Fibroblast of lung (primary cell): ENCODE measurements around the gene SMOC2. TPM values are rescaled to one million over a fixed set of nuclear protein-coding genes. Genes with fewer than 3 reads are reported as not detected.

Source experiments
- DNase-seq, 2 donors: peaks; one replicate each; pipeline versions ENCODE4 v3.0.0 to v3.0.0-alpha.2; 2010; ENCODE audit warnings: low read depth in 2 of 2
- H2AFZ ChIP-seq: 2 replicates; pipeline ENCODE4 v1.5.1; 2012; ENCODE audit warnings: low read length, control low read depth, inconsistent platforms
- H3K27ac ChIP-seq: 2 replicates; pipeline ENCODE4 v1.5.1; 2011; ENCODE audit warnings: low read length, control low read depth; ENCODE audit not compliant: insufficient read depth
- H3K27me3 ChIP-seq: 2 replicates; pipeline ENCODE4 v1.5.1; 2011; ENCODE audit warnings: mild to moderate bottlenecking, low read length; ENCODE audit not compliant: control insufficient read depth, insufficient read depth
- H3K36me3 ChIP-seq: 2 replicates; pipeline ENCODE4 v1.5.1; 2011; ENCODE audit warnings: low read length; ENCODE audit not compliant: control insufficient read depth, insufficient read depth
- H3K4me1 ChIP-seq: 2 replicates; pipeline ENCODE4 v1.5.1; 2011; ENCODE audit warnings: low read length; ENCODE audit not compliant: control insufficient read depth, insufficient read depth; ENCODE audit errors: extremely low read depth
- H3K4me2 ChIP-seq: 2 replicates; pipeline ENCODE4 v1.5.1; 2011; ENCODE audit warnings: low read length, control low read depth; ENCODE audit not compliant: insufficient read depth; ENCODE audit errors: extremely low read depth
- H3K4me3 ChIP-seq, 4 experiments: fragments of 200-600 bp in 1 of 4; sonication (generic) in 1 of 4; replicated peaks in 1 of 4; 2 replicates each; pipeline ENCODE4 v1.5.1; 2011 to 2016; ENCODE audit warnings: low read length in 4 of 4, low read depth in 3 of 4, mild to moderate bottlenecking in 3 of 4, control low read depth in 2 of 4, inconsistent platforms in 1 of 4, mixed read lengths in 1 of 4; ENCODE audit not compliant: insufficient read depth in 1 of 4; ENCODE audit errors: control extremely low read depth in 1 of 4
- H3K79me2 ChIP-seq: 2 replicates; pipeline ENCODE4 v1.5.1; 2012; ENCODE audit warnings: mild to moderate bottlenecking, low read length, inconsistent platforms; ENCODE audit not compliant: control insufficient read depth, insufficient read depth
- H3K9ac ChIP-seq: 2 replicates; pipeline ENCODE4 v1.5.1; 2011; ENCODE audit warnings: mild to moderate bottlenecking, low read length, control low read depth; ENCODE audit not compliant: insufficient read depth
- H3K9me3 ChIP-seq: 2 replicates; pipeline ENCODE4 v1.5.1; 2012; ENCODE audit warnings: low read depth, low read length; ENCODE audit not compliant: control insufficient read depth, insufficient read depth
- H4K20me1 ChIP-seq: 2 replicates; pipeline ENCODE4 v1.5.1; 2011; ENCODE audit warnings: low read length; ENCODE audit not compliant: control insufficient read depth, insufficient read depth; ENCODE audit errors: extremely low read depth
- EZH2 ChIP-seq: IDR thresholded peaks from 2 replicates; pipeline ENCODE4 v1.5.1; 2012; ENCODE audit warnings: low read length, control low read depth, mild to moderate bottlenecking; ENCODE audit errors: missing control alignments
- polyA plus RNA-seq, 2 donors: library from polyadenylated mRNA; depleted of rRNA in 1 of 2; stranded (reverse) in 1 of 2; unstranded in 1 of 2; fragments of >200 nt; gene quantifications; 2 replicates each; pipeline ENCODE4 v1.2.1, GENCODE V29; 2011 to 2012; ENCODE audit warnings: missing spikeins in 1 of 2
- total RNA-seq: library from RNA; depleted of rRNA; stranded (reverse); fragments of >200 nt; gene quantifications from 2 replicates; pipeline ENCODE4 v1.2.1, GENCODE V29; 2014
- TF ChIP-seq, protein P1 (sequence below), 2 donors: IDR thresholded peaks in 1 of 2; conservative IDR thresholded peaks in 1 of 2; 1 replicate in 1 of 2; 2 replicates in 1 of 2; pipeline ENCODE4 v1.5.1; 2011 to 2012; ENCODE audit warnings: low read length in 2 of 2, control low read depth in 1 of 2, inconsistent platforms in 1 of 2, low read depth in 1 of 2, mild to moderate bottlenecking in 1 of 2

SMOC2 gene
- total and polyA plus RNA-seq, 2 donors (not counting 1 experiment from before 2014, with no cell fraction given), result not detected

DNA sequence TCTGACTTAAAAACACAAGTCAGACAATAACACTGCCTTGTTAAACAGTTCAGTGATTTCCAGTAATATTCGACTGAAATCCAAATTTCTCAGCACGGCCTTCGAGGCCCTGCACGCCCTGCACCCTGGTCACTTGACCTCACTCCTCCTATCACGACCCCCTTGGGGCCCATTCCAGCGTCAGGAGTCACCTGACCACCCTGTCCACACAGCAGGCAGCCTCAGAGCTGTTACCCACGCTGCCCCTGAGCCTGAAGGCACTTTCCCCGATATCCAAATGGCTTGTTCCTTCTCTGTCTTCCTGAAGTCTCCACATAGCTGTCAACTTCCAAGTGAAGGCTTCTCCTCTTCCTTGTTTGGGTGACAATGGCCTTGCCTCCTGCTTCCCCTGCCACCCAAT lies 33.1 kb upstream of the SMOC2 start:
- no peak overlapping the region for H3K27ac ChIP-seq
- no peak overlapping the region for H2AFZ ChIP-seq
- no peak for DNase-seq
- no peaks in the 10 kb centered on the region for H3K36me3 ChIP-seq
- H4K20me1 ChIP-seq, result no peaks in the 10 kb centered on the region
- TF ChIP-seq, protein P1, sequence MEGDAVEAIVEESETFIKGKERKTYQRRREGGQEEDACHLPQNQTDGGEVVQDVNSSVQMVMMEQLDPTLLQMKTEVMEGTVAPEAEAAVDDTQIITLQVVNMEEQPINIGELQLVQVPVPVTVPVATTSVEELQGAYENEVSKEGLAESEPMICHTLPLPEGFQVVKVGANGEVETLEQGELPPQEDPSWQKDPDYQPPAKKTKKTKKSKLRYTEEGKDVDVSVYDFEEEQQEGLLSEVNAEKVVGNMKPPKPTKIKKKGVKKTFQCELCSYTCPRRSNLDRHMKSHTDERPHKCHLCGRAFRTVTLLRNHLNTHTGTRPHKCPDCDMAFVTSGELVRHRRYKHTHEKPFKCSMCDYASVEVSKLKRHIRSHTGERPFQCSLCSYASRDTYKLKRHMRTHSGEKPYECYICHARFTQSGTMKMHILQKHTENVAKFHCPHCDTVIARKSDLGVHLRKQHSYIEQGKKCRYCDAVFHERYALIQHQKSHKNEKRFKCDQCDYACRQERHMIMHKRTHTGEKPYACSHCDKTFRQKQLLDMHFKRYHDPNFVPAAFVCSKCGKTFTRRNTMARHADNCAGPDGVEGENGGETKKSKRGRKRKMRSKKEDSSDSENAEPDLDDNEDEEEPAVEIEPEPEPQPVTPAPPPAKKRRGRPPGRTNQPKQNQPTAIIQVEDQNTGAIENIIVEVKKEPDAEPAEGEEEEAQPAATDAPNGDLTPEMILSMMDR (conservative IDR thresholded peaks at IDR 0.05 in 1 of 2, IDR thresholded peaks at IDR 0.05 in 1 of 2; ENCODE audit: low read depth in 1 of 2, low read length in 2 of 2), result no peak
- no peak for TF ChIP-seq EZH2
- no peak overlapping the region for H3K4me2 ChIP-seq
- no peaks in the 10 kb centered on the region for H3K9me3 ChIP-seq
- H3K27me3 ChIP-seq, result no peaks in the 10 kb centered on the region
- no peaks in the 10 kb centered on the region for H3K4me1 ChIP-seq
- H3K79me2 ChIP-seq, result no peaks in the 10 kb centered on the region
- no peak overlapping the region for H3K4me3 ChIP-seq
- H3K9ac ChIP-seq, result no peak overlapping the region

DNA sequence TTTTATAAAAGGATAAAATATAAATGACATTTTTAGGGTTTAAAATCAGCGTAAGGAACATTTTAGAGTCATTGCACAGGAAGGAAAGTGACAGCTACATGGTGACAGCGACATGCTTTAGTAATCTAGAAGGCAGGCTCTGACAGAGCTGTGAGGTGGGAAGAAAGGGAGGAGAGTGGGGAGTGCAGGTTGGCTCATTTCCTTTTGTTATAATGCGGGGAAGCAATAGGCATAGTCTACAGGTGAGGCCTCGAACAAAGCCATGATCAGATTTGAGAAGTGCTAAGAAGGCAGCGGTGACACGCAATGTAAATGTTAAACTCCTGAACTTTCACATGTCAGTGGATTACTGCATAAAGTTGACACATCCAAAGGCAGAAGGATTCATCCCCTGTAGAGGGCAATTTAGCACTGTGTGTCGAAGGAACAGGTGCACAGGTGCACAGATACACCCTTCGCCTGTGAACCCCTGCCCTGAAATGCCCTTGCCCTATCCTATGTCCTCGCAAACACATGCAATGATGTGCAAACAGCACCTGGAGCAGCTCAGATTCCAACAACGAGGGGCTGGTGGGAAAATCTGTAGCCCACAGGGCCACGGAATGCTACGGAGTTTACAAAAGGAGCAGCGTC lies 32.4 kb upstream of the SMOC2 start:
- H3K27ac ChIP-seq, result no peak overlapping the region
- no peaks in the 10 kb centered on the region for H3K9me3 ChIP-seq
- no peaks in the 10 kb centered on the region for H3K36me3 ChIP-seq
- no peak overlapping the region for H3K4me3 ChIP-seq
- H2AFZ ChIP-seq, result no peak overlapping the region
- TF ChIP-seq EZH2, result no peak
- TF ChIP-seq, protein P1 (conservative IDR thresholded peaks at IDR 0.05 in 1 of 2, IDR thresholded peaks at IDR 0.05 in 1 of 2; ENCODE audit: low read depth in 1 of 2, low read length in 2 of 2), result no peak
- no peak overlapping the region for H3K9ac ChIP-seq
- no peaks in the 10 kb centered on the region for H4K20me1 ChIP-seq
- DNase-seq, result no peak
- no peaks in the 10 kb centered on the region for H3K27me3 ChIP-seq
- no peak overlapping the region for H3K4me2 ChIP-seq
- H3K79me2 ChIP-seq, result no peaks in the 10 kb centered on the region
- H3K4me1 ChIP-seq, result no peaks in the 10 kb centered on the region

DNA sequence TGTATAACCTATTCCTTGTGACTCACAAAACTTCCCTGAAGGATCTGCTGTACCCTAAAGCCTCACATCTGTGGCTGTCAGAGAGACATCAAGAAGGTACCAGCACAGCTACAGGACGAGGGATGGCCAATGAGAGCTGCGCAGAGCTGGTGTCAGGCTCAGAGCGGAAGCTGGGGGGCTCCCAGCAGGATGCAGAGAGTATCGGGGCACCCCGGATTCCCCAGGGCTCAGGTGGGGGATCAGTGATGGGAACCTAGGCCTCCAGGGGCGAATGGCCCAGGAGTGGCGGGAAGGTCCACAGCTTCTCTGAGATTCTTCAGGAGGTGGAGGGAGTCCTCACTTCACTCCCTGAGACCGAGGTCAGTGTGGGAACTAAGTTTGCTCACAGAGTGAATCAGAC lies 30.9 kb upstream of the SMOC2 start:
- no peak overlapping the region for H3K9ac ChIP-seq
- H2AFZ ChIP-seq, result no peak overlapping the region
- no peaks in the 10 kb centered on the region for H3K9me3 ChIP-seq

More for the DNA sequence above, 30.9 kb upstream of the SMOC2 start:
- no peak for DNase-seq
- no peak overlapping the region for H3K4me2 ChIP-seq
- TF ChIP-seq, protein P1 (conservative IDR thresholded peaks at IDR 0.05 in 1 of 2, IDR thresholded peaks at IDR 0.05 in 1 of 2; ENCODE audit: low read depth in 1 of 2, low read length in 2 of 2), result no peak
- no peak for TF ChIP-seq EZH2
- H4K20me1 ChIP-seq, result no peaks in the 10 kb centered on the region
- H3K36me3 ChIP-seq, result no peaks in the 10 kb centered on the region
- no peak overlapping the region for H3K27ac ChIP-seq
- H3K4me3 ChIP-seq, result no peak overlapping the region
- H3K27me3 ChIP-seq, result no peaks in the 10 kb centered on the region
- H3K79me2 ChIP-seq, result no peaks in the 10 kb centered on the region
- H3K4me1 ChIP-seq, result no peaks in the 10 kb centered on the region
